Keratinocyte (primary cell): ENCODE data around the gene FEN1.

Source experiments
- CTCF ChIP-seq, 3 experiments: IDR thresholded peaks in 1 of 3; conservative IDR thresholded peaks in 1 of 3; optimal IDR thresholded peaks in 1 of 3; 2 replicates in 2 of 3; 3 replicates in 1 of 3; pipeline versions ENCODE3 to v1.5.1; 2011; ENCODE audit warnings: low read length in 3 of 3, mild to moderate bottlenecking in 3 of 3, moderate library complexity in 2 of 3, control low read depth in 1 of 3, inconsistent platforms in 1 of 3; ENCODE audit not compliant: insufficient read depth in 2 of 3; ENCODE audit errors: extremely low read depth in 1 of 3
- EZH2 ChIP-seq: IDR thresholded peaks from one replicate; pipeline ENCODE4 v1.6.1; 2012; ENCODE audit warnings: inconsistent platforms, mild to moderate bottlenecking, low read length, moderate library complexity

GRCh38 chr11:61793829-61794204 is 1.1 kb downstream of the FEN1 start:
- TF ChIP-seq CTCF (optimal IDR thresholded peaks at IDR 0.05 in 1 of 3, IDR thresholded peaks at IDR 0.05 in 1 of 3, conservative IDR thresholded peaks at IDR 0.05 in 1 of 3; ENCODE audit: extremely low read depth in 1 of 3, insufficient read depth in 2 of 3, low read length in 3 of 3): no peak
- no peak for TF ChIP-seq EZH2
